GM12878 (cell line): ENCODE results near the gene ROBO1. TPM values are rescaled to one million over a fixed set of nuclear protein-coding genes. Genes with fewer than 3 reads are reported as not detected.

ENCODE experiments used
- ATAC-seq: fragments of 200-7000 bp; cut with Tn5 transposase; 3 replicates; pipeline ENCODE4 v1.9.1; 2020; ENCODE audit warnings: mild to moderate bottlenecking, moderate library complexity
- BruUV-seq: library from RNA; stranded (reverse); fragments of 400-500 nt; replicated peaks from 2 replicates; lab custom pipeline; 2021; lab: Mats Ljungman, UMichigan
- CTCF ChIA-PET: fragments of 300-600 bp; sonication (Branson Sonifier 250); formaldehyde crosslinking; extraction: SDS; loops from one replicate; lab custom pipeline; 2021; ENCODE audit warnings: inconsistent platforms; lab: Yijun Ruan, JAX
- POLR2A ChIA-PET: fragments of 350-600 bp; formaldehyde crosslinking; extraction: SDS; loops from one replicate; lab custom pipeline; 2021; ENCODE audit warnings: inconsistent platforms; lab: Charles Lee
- RAD21 ChIA-PET: fragments of 300-600 bp; sonication (Branson Sonifier 250); formaldehyde crosslinking; loops from one replicate; lab custom pipeline; 2023; ENCODE audit warnings: antibody characterized with exemption; ENCODE audit not compliant: unreplicated experiment; lab: Charles Lee
- SMC1A ChIA-PET: fragments of 300-600 bp; sonication (Branson Sonifier 250); formaldehyde crosslinking; loops from one replicate; lab custom pipeline; 2023; ENCODE audit not compliant: unreplicated experiment, uncharacterized antibody; lab: Charles Lee
- DNase-seq: peaks from one replicate; pipeline ENCODE4 v3.0.0-alpha.2; 2011; ENCODE audit warnings: low read depth, low spot score
- FAIRE-seq: peaks from 3 replicates; lab custom pipeline; 2011; peaks lifted over from hg19 to GRCh38; lab: Jason Lieb, UNC
- H2AFZ ChIP-seq: 2 replicates; pipeline ENCODE4 v1.6.0; 2011; ENCODE audit warnings: low read depth, low read length, control low read depth; ENCODE audit not compliant: control insufficient read depth
- H3K27ac ChIP-seq: 2 replicates; pipeline ENCODE4 v1.5.1; 2011; ENCODE audit warnings: control low read depth; ENCODE audit not compliant: control insufficient read depth, insufficient read depth
- H3K27me3 ChIP-seq, 2 experiments: replicated peaks in 1 of 2; 2 replicates each; pipeline versions ENCODE4 v1.6.0 to v1.6.1; 2011; ENCODE audit warnings: low read length in 1 of 2; ENCODE audit not compliant: control insufficient read depth in 2 of 2, insufficient read depth in 2 of 2
- H3K36me3 ChIP-seq, 2 experiments: 2 replicates each; pipeline ENCODE4 v1.5.1; 2011; ENCODE audit warnings: low read length in 1 of 2; ENCODE audit not compliant: control insufficient read depth in 2 of 2, insufficient read depth in 2 of 2
- H3K4me1 ChIP-seq: 2 replicates; pipeline ENCODE4 v1.6.1; 2011; ENCODE audit warnings: mild to moderate bottlenecking, low read length, moderate library complexity, mixed read lengths; ENCODE audit not compliant: control insufficient read depth, insufficient read depth
- H3K4me2 ChIP-seq: 2 replicates; pipeline ENCODE4 v1.6.0; 2011; ENCODE audit warnings: control low read depth; ENCODE audit not compliant: control insufficient read depth, insufficient read depth
- H3K4me3 ChIP-seq: fragments of 200-600 bp; sonication (generic); 2 replicates; pipeline ENCODE4 v1.5.1; 2016
- H3K79me2 ChIP-seq: 2 replicates; pipeline ENCODE4 v1.6.0; 2011; ENCODE audit warnings: low read length; ENCODE audit not compliant: control insufficient read depth, insufficient read depth
- H3K9ac ChIP-seq: 2 replicates; pipeline ENCODE4 v1.8.0; 2011; ENCODE audit warnings: low read length, control low read depth, mixed read lengths; ENCODE audit not compliant: control insufficient read depth, insufficient read depth
- H3K9me3 ChIP-seq: replicated peaks from 3 replicates; pipeline ENCODE4 v1.5.1; 2011; ENCODE audit warnings: mild to moderate bottlenecking, low read length; ENCODE audit not compliant: control insufficient read depth, insufficient read depth
- H4K20me1 ChIP-seq: 2 replicates; pipeline ENCODE4 v1.6.0; 2011; ENCODE audit not compliant: control insufficient read depth, insufficient read depth
- BRCA1 ChIP-seq: IDR thresholded peaks from 2 replicates; pipeline ENCODE4 v1.6.1; 2011; ENCODE audit warnings: low read depth, low read length, improper control_type of control experiment
- NR2C2 ChIP-seq: IDR thresholded peaks from 2 replicates; pipeline ENCODE4 v1.6.1; 2011; ENCODE audit warnings: borderline replicate concordance, low read depth; ENCODE audit not compliant: control insufficient read depth, insufficient read length
- POLR2A ChIP-seq: IDR thresholded peaks from 2 replicates; pipeline ENCODE4 v1.6.1; 2011; ENCODE audit warnings: low read depth, mild to moderate bottlenecking, low read length
- POLR2AphosphoS2 ChIP-seq: IDR thresholded peaks from 2 replicates; pipeline ENCODE4 v1.6.1; 2011; ENCODE audit warnings: low read depth, mild to moderate bottlenecking, low read length, improper control_type of control experiment, moderate library complexity
- RELB ChIP-seq: fragments of 450-650 bp; IDR thresholded peaks from 2 replicates; pipeline ENCODE4 v1.6.1; 2017; ENCODE audit warnings: low read depth, mild to moderate bottlenecking, moderate library complexity
- TCF3 ChIP-seq: IDR thresholded peaks from 2 replicates; pipeline ENCODE4 v1.6.1; 2012; ENCODE audit warnings: low read depth, mild to moderate bottlenecking, low read length, borderline replicate concordance; ENCODE audit not compliant: insufficient read depth
- WGBS: methylation state at CpG from one replicate; pipeline ENCODE4 v1.1.6; 2016; ENCODE audit warnings: low lambda C conversion rate; ENCODE audit not compliant: insufficient replicate concordance, insufficient coverage; ENCODE audit errors: missing lambda C conversion rate; 5-methylcytosine and 5-hydroxymethylcytosine counted together
- in situ Hi-C: fragments of 300-500 bp; cut with MboI; formaldehyde crosslinking; loops from 9 replicates; pipeline ENCODE4 v1.14.3; 2018; ENCODE audit warnings: mixed read lengths
- intact Hi-C: fragments of 100-400 bp; cut with micrococcal nuclease; formaldehyde crosslinking; loops from one replicate; pipeline ENCODE4 v1.14.2; 2022; ENCODE audit not compliant: unreplicated experiment
- polyA plus RNA-seq, 11 experiments: library from polyadenylated mRNA; depleted of rRNA in 4 of 11; unstranded in 6 of 11; stranded (reverse) in 5 of 11; fragments of >200 nt; fragmentation: Nextera tagmentation in 4 of 11; fragmentation: Illumina TruSeq in 1 of 11; extraction: Ambion mirVana in 4 of 11; extraction: Trizol in 1 of 11; gene quantifications; 1 replicate in 1 of 11; 2 replicates in 10 of 11; pipeline versions ENCODE4 v1.2.1 to v1.2.3, GENCODE V29; 2011 to 2016; ENCODE audit warnings: inconsistent platforms in 2 of 11, missing spikeins in 2 of 11, low read depth in 1 of 11
- total RNA-seq, 4 experiments: library from RNA; depleted of rRNA in 3 of 4; stranded (reverse); fragments of >200 nt in 3 of 4; fragmentation: Illumina TruSeq in 1 of 4; extraction: Trizol in 1 of 4; gene quantifications; 2 replicates each; pipeline versions ENCODE4 v1.2.1 to v1.2.3, GENCODE V29; 2013 to 2021
- TF ChIP-seq, protein P1 (sequence below): fragments of 450-650 bp; IDR thresholded peaks from 2 replicates; pipeline ENCODE4 v1.6.1; 2016; ENCODE audit warnings: mild to moderate bottlenecking

The ROBO1 gene
- total and polyA plus RNA-seq, 10 of the 15 experiments (the other 5 are each of a cell fraction or from before 2014, with no cell fraction given): 0.29 to 46.5 (median 1.2) TPM

- in situ Hi-C loops (no loop called here), intact Hi-C loops (no loop called here)
- Histone ChIP-seq H3K27ac (no peak overlapping the region), H3K79me2 (no peaks in the 10 kb centered on the region; the same call in 1 of the 2 replicates), H3K36me3 (no peaks in the 10 kb centered on the region), H3K27me3 (no peaks in the 10 kb centered on the region), H3K9ac (no peak overlapping the region), H3K4me3 (no peak overlapping the region), H3K4me1 (no peaks in the 10 kb centered on the region), H3K4me2 (no peak overlapping the region), H4K20me1 (no peaks in the 10 kb centered on the region), H2AFZ (no peak overlapping the region), H3K9me3 (no peaks in the 10 kb centered on the region)
- TF ChIP-seq POLR2AphosphoS2 (no peak), RELB (no peak), POLR2A (no peak), TCF3 (no peak), BRCA1 (no peak), NR2C2 (no peak)
- TF ChIP-seq, protein P1, sequence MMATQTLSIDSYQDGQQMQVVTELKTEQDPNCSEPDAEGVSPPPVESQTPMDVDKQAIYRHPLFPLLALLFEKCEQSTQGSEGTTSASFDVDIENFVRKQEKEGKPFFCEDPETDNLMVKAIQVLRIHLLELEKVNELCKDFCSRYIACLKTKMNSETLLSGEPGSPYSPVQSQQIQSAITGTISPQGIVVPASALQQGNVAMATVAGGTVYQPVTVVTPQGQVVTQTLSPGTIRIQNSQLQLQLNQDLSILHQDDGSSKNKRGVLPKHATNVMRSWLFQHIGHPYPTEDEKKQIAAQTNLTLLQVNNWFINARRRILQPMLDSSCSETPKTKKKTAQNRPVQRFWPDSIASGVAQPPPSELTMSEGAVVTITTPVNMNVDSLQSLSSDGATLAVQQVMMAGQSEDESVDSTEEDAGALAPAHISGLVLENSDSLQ: no peak
- RAD21 ChIA-PET: interaction anchor here (1.1 to 2.2 kb wide), 3 partner anchors 10 to 18 kb away, joined by 3 to 9 read pairs (median 3); no protein-coding TSS in a partner anchor
- FAIRE-seq (no peak), ATAC-seq (no peak), DNase-seq (no peak)
- POLR2A ChIA-PET: no interaction called here
- SMC1A ChIA-PET: interaction anchor here (1.2 to 1.6 kb wide), 7 partner anchors 8 to 79 kb away, joined by 3 to 7 read pairs (median 4); no protein-coding TSS in a partner anchor
- CTCF ChIA-PET: interaction anchor here (1.5 kb wide), 2 partner anchors 10 to 12 kb away, joined by 3 to 7 read pairs; no protein-coding TSS in a partner anchor
- BruUV-seq: no TSS peak
- 88% methylated on average over 1 of the region's 1 CpG for WGBS
Measured at GRCh38 chr3:78802562-78802930, 965.3 kb downstream of the ROBO1 start.
